ENCODE data around the gene OR8D1.

The OR8D1 gene

GRCh38 chr11:124311269-124311668 is 2.5 kb downstream of the OR8D1 start:
- no peak for TF ChIP-seq CTCF (conservative IDR thresholded peaks at IDR 0.05)

GRCh38 chr11:124310721-124311120 is 3.0 kb downstream of the OR8D1 start:
- H3K27ac ChIP-seq: no peak overlapping the region
- TF ChIP-seq CTCF (conservative IDR thresholded peaks at IDR 0.05): no peak

More at GRCh38 chr11:124311269-124311668, 2.5 kb downstream of the OR8D1 start:
- H3K27ac ChIP-seq: no peak overlapping the region

- no peak for TF ChIP-seq CTCF (conservative IDR thresholded peaks at IDR 0.05)
Measured at GRCh38 chr11:124307093-124307492, 6.7 kb downstream of the OR8D1 start.

GRCh38 chr11:124302347-124303125 is 11.2 kb downstream of the OR8D1 start:
- no peak overlapping the region for H3K27ac ChIP-seq
- no peak for TF ChIP-seq CTCF (conservative IDR thresholded peaks at IDR 0.05)

More at GRCh38 chr11:124307093-124307492, 6.7 kb downstream of the OR8D1 start:
- no peak overlapping the region for H3K27ac ChIP-seq

GRCh38 chr11:124301548-124301947 is 12.2 kb downstream of the OR8D1 start:
- H3K27ac ChIP-seq: no peak overlapping the region
- TF ChIP-seq CTCF (conservative IDR thresholded peaks at IDR 0.05): no peak

GRCh38 chr11:124297921-124298320 is 15.8 kb downstream of the OR8D1 start:
- TF ChIP-seq CTCF (conservative IDR thresholded peaks at IDR 0.05): no peak

GRCh38 chr11:124296016-124296415 is 17.7 kb downstream of the OR8D1 start:
- H3K27ac ChIP-seq: no peak overlapping the region
- no peak for TF ChIP-seq CTCF (conservative IDR thresholded peaks at IDR 0.05)

More at GRCh38 chr11:124297921-124298320, 15.8 kb downstream of the OR8D1 start:
- no peak overlapping the region for H3K27ac ChIP-seq

Data from VCaP (cell line).